Sigmoid colon (tissue), 7 donors: ENCODE data around the gene TRAM2. TPM values are rescaled to one million over a fixed set of nuclear protein-coding genes. Genes with fewer than 3 reads are reported as not detected.

ENCODE experiments used
- DNase-seq: peaks from one replicate; pipeline ENCODE4 v3.0.0-alpha.2; 2019
- H3K27ac ChIP-seq, 4 donors: fragments of 200-600 bp; sonication (generic); one replicate each; pipeline ENCODE4 v1.5.1; 2016 to 2019; ENCODE audit warnings: mild to moderate bottlenecking in 1 of 4
- H3K27me3 ChIP-seq, 3 donors: fragments of 200-600 bp; sonication (generic); one replicate each; pipeline ENCODE4 v1.5.1; 2019; ENCODE audit warnings: mild to moderate bottlenecking in 1 of 3
- H3K36me3 ChIP-seq, 4 donors: fragments of 200-600 bp; sonication (generic); one replicate each; pipeline ENCODE4 v1.5.1; 2016 to 2019
- H3K4me1 ChIP-seq, 4 donors: fragments of 200-600 bp; sonication (generic); one replicate each; pipeline ENCODE4 v1.5.1; 2017 to 2019
- H3K4me3 ChIP-seq, 4 donors: fragments of 200-600 bp; sonication (generic); one replicate each; pipeline ENCODE4 v1.5.1; 2017 to 2019; ENCODE audit warnings: mild to moderate bottlenecking in 2 of 4, moderate library complexity in 1 of 4
- H3K9me3 ChIP-seq, 4 donors: fragments of 200-600 bp in 3 of 4; sonication (generic) in 3 of 4; one replicate each; pipeline versions ENCODE4 v1.5.1 to v1.6.1; 2013 to 2019
- CTCF ChIP-seq, 4 experiments: fragments of 450-650 bp in 3 of 4; fragments of 200-600 bp in 1 of 4; IDR thresholded peaks; one replicate each; pipeline ENCODE4 v1.5.1; 2016 to 2019; ENCODE audit warnings: antibody characterized with exemption in 4 of 4, mild to moderate bottlenecking in 3 of 4, moderate library complexity in 2 of 4
- EP300 ChIP-seq, 4 donors: sonication (generic); formaldehyde crosslinking; IDR thresholded peaks; one replicate each; pipeline ENCODE4 v1.6.1; 2017; ENCODE audit warnings: antibody characterized with exemption in 4 of 4
- POLR2A ChIP-seq, 2 donors: fragments of 450-650 bp; IDR thresholded peaks; one replicate each; pipeline ENCODE4 v1.6.1; 2016; ENCODE audit warnings: antibody characterized with exemption in 2 of 2, mild to moderate bottlenecking in 2 of 2, moderate library complexity in 2 of 2
- POLR2AphosphoS5 ChIP-seq, 4 donors: sonication (generic); formaldehyde crosslinking; IDR thresholded peaks; one replicate each; pipeline ENCODE4 v1.6.1; 2017; ENCODE audit warnings: antibody characterized with exemption in 4 of 4
- WGBS, 2 donors: extraction: QIAGEN DNeasy Blood & Tissue Kit; methylation state at CpG; one replicate each; pipeline ENCODE4 v1.1.7; 2013; 5-methylcytosine and 5-hydroxymethylcytosine counted together
- intact Hi-C: fragments of 100-400 bp; cut with DNase I; formaldehyde crosslinking; loops from one replicate; pipeline ENCODE4 v1.15.1; 2023
- polyA plus RNA-seq, 3 donors: library from polyadenylated mRNA; stranded (reverse); fragments of 200-250 nt; gene quantifications; one replicate each; pipeline ENCODE4 v1.2.3, GENCODE V29; 2013
- total RNA-seq, 4 donors: library from RNA; depleted of rRNA; stranded (reverse); fragments of >200 nt; gene quantifications; one replicate each; pipeline ENCODE4 v1.1.0, GENCODE V29; 2016
- donor health status: healthy with polysubstance abuse.
- donor health status: Bipolar disorder and iron deficiency.
- donor health status: healthy.

The TRAM2 gene
- total and polyA plus RNA-seq, 7 donors, result 1.8 to 15.0 (median 10.7) TPM

- WGBS, 2 donors, result 97% methylated on average over 3 of the region's 3 CpGs
- Histone ChIP-seq H3K9me3 (no peaks in the 10 kb centered on the region), H3K36me3 (peaks cover 0 to 3% (median 0%) of the 10 kb centered on the region in 4 donors), H3K27ac (no peak overlapping the region), H3K4me3 (no peak overlapping the region), H3K4me1 (peaks cover 0 to 8% (median 3%) of the 10 kb centered on the region in 4 donors), H3K27me3 (no peaks in the 10 kb centered on the region)
- intact Hi-C loops, result no loop called here
- TF ChIP-seq POLR2A (IDR thresholded peaks at IDR 0.05) (no peak), CTCF (IDR thresholded peaks at IDR 0.05) (no peak), POLR2AphosphoS5 (IDR thresholded peaks at IDR 0.05) (no peak)
- no peak for DNase-seq
These were observed 5.6 kb upstream of the TRAM2 start for GRCh38 chr6:52582446-52582845.

GRCh38 chr6:52580905-52581304 is 4.0 kb upstream of the TRAM2 start:
- no peak for DNase-seq
- H3K4me3 ChIP-seq, result no peak overlapping the region
- 94 to 95% methylated on average over 7 of the region's 7 CpGs for WGBS, 2 donors
- H3K27ac ChIP-seq, result no peak overlapping the region
- TF ChIP-seq CTCF (IDR thresholded peaks at IDR 0.05), result no peak
- no peak for TF ChIP-seq EP300 (IDR thresholded peaks at IDR 0.05)
- no peak for TF ChIP-seq POLR2AphosphoS5 (IDR thresholded peaks at IDR 0.05)
- TF ChIP-seq POLR2A (IDR thresholded peaks at IDR 0.05), result no peak
- intact Hi-C loops, result no loop called here
- H3K27me3 ChIP-seq, result no peaks in the 10 kb centered on the region
- no peaks in the 10 kb centered on the region for H3K9me3 ChIP-seq
- peaks cover 0 to 3% (median 0%) of the 10 kb centered on the region in 4 donors for H3K36me3 ChIP-seq
- H3K4me1 ChIP-seq, result peaks cover 0 to 13% (median 7%) of the 10 kb centered on the region in 4 donors

GRCh38 chr6:52579006-52579660 is 2.3 kb upstream of the TRAM2 start:
- H3K4me3 ChIP-seq, result no peak overlapping the region
- DNase-seq, result no peak
- no peaks in the 10 kb centered on the region for H3K9me3 ChIP-seq
- peaks cover 0 to 31% (median 25%) of the 10 kb centered on the region in 4 donors for H3K4me1 ChIP-seq
- H3K36me3 ChIP-seq, result peaks cover 0 to 3% (median 0%) of the 10 kb centered on the region in 4 donors
- H3K27ac ChIP-seq, result no peak overlapping the region
- no peaks in the 10 kb centered on the region for H3K27me3 ChIP-seq
- TF ChIP-seq EP300 (IDR thresholded peaks at IDR 0.05), result no peak
- no peak for TF ChIP-seq POLR2A (IDR thresholded peaks at IDR 0.05)
- no peak for TF ChIP-seq POLR2AphosphoS5 (IDR thresholded peaks at IDR 0.05)
- no peak for TF ChIP-seq CTCF (IDR thresholded peaks at IDR 0.05)
- intact Hi-C loops, result loop anchor here (5.0 to 10.0 kb wide), 3 partner anchors 37 to 294 kb away; partner anchors contain the start of gene MCM3
- 94 to 96% methylated on average over 6 of the region's 6 CpGs for WGBS, 2 donors

GRCh38 chr6:52577778-52578463 is 1.1 kb upstream of the TRAM2 start:
- H3K9me3 ChIP-seq, result no peaks in the 10 kb centered on the region
- H3K4me1 ChIP-seq, result peaks cover 0 to 43% (median 37%) of the 10 kb centered on the region in 4 donors
- H3K27ac ChIP-seq, result peak overlapping the region; percentile 94 to 98 (median 97)
- DNase-seq, result no peak
- TF ChIP-seq POLR2AphosphoS5 (IDR thresholded peaks at IDR 0.05) (no peak), CTCF (IDR thresholded peaks at IDR 0.05) (no peak), EP300 (IDR thresholded peaks at IDR 0.05) (no peak), POLR2A (IDR thresholded peaks at IDR 0.05) (no peak)
- intact Hi-C loops, result loop anchor here (2.0 to 10.0 kb wide), 5 partner anchors 19 to 293 kb away; partner anchors contain the start of gene MCM3
- 20 to 43% methylated on average over 9 of the region's 9 CpGs for WGBS, 2 donors
- H3K36me3 ChIP-seq, result peaks cover 0 to 3% (median 0%) of the 10 kb centered on the region in 4 donors
- no peaks in the 10 kb centered on the region for H3K27me3 ChIP-seq
- peak overlapping the region; percentile 52 to 91 (median 77) for H3K4me3 ChIP-seq
